NCI-H446 treated with DMSO at 0.1 percent for 48 hours (cell line): ENCODE measurements around the gene FBF1.
"Not testable (repeated sequence)": the region's sequence is repeated elsewhere in the genome, so short reads cannot be mapped to it uniquely, and the experiment has no call there.

Experiments
- DNase-seq: peaks from one replicate; lab custom pipeline; 2025; lab: John Stamatoyannopoulos, UW

The FBF1 gene

GRCh38 chr17:75896415-75897159, 44.3 kb downstream of the FBF1 start, which contains the start of gene TRIM65:
TRIM65 (minus strand) TSS chr17:75896951; CDS start chr17:75896937, 14 bp downstream.
- DNase-seq = peak; percentile 50

- DNase-seq = no peak
Measured at GRCh38 chr17:75895370-75896155, 45.3 kb downstream of the FBF1 start.

GRCh38 chr17:75894049-75894733, 46.7 kb downstream of the FBF1 start:
- no peak for DNase-seq

- no peak for DNase-seq
Measured at GRCh38 chr17:75893305-75894048, 47.4 kb downstream of the FBF1 start.

GRCh38 chr17:75892556-75893224, 48.2 kb downstream of the FBF1 start:
- no peak for DNase-seq

GRCh38 chr17:75891605-75892555, 49.0 kb downstream of the FBF1 start:
- DNase-seq = no peak

- no peak for DNase-seq
Measured at GRCh38 chr17:75891022-75891604, 49.7 kb downstream of the FBF1 start.

GRCh38 chr17:75889454-75889853, 51.4 kb downstream of the FBF1 start:
- no peak for DNase-seq

GRCh38 chr17:75888484-75888883, 52.4 kb downstream of the FBF1 start:
- no peak for DNase-seq

- not testable (repeated sequence) for DNase-seq
Measured at GRCh38 chr17:75885860-75886259, 55.0 kb downstream of the FBF1 start.

- DNase-seq = no peak
Measured at GRCh38 chr17:75885431-75885830, 55.4 kb downstream of the FBF1 start.

GRCh38 chr17:75881678-75882454, 59.0 kb downstream of the FBF1 start:
- DNase-seq = no peak

GRCh38 chr17:75880266-75880665, 60.6 kb downstream of the FBF1 start:
- DNase-seq = no peak

GRCh38 chr17:75878174-75878998, 62.5 kb downstream of the FBF1 start, which contains the start of gene TRIM47:
TRIM47 (minus strand) TSS chr17:75878581; CDS start chr17:75878548, 33 bp downstream.
- no peak for DNase-seq

GRCh38 chr17:75877752-75878173, 63.1 kb downstream of the FBF1 start:
- DNase-seq = no peak

GRCh38 chr17:75876938-75877751, 63.7 kb downstream of the FBF1 start:
- peak; percentile 56 for DNase-seq
